Measurements from ENCODE around the gene VCAN. TPM values are rescaled to one million over a fixed set of nuclear protein-coding genes. Genes with fewer than 3 reads are reported as not detected.
A peak's percentile ranks its signal among the peaks of the same experiment; 100 is the strongest.

VCAN gene
- polyA plus RNA-seq, 2 of the 4 experiments (the other 2 are of a cell fraction), result 26.0 to 42.0 TPM

GRCh38 chr5:83562791-83563557 is 91.4 kb downstream of the VCAN start:
- Histone ChIP-seq H3K27ac (peak overlapping the region; percentile 53 to 54; a peak in 5 of 6 replicates), H3K9me3 (peaks cover 14% of the 10 kb centered on the region), H3K4me2 (peak overlapping the region; percentile 61; the same call in 2 of the 3 replicates), H3K4me3 (no peak overlapping the region), H3K4me1 (peaks cover 40% of the 10 kb centered on the region)
- POLR2A ChIA-PET, result no interaction called here
- TF ChIP-seq CTCF (IDR thresholded peaks at IDR 0.05) (no peak), ESRRA (IDR thresholded peaks at IDR 0.05; ENCODE audit: borderline replicate concordance, low read length) (no peak), GATA3 (IDR thresholded peaks at IDR 0.05; ENCODE audit: borderline replicate concordance) (no peak), HDAC2 (IDR thresholded peaks at IDR 0.05) (no peak), BCL3 (IDR thresholded peaks at IDR 0.05) (no peak), HES2 (IDR thresholded peaks at IDR 0.05) (no peak), ZSCAN20 (CRISPR knock-in tag; IDR thresholded peaks at IDR 0.05) (no peak), HOXB5 (CRISPR knock-in tag; IDR thresholded peaks at IDR 0.05) (no peak), JUN (IDR thresholded peaks at IDR 0.05) (no peak), FOXS1 (CRISPR knock-in tag; IDR thresholded peaks at IDR 0.05) (no peak), NPAS2 (CRISPR knock-in tag; IDR thresholded peaks at IDR 0.05; ENCODE audit: borderline replicate concordance) (no peak), FOSB (CRISPR knock-in tag; IDR thresholded peaks at IDR 0.05) (no peak)
- CTCF ChIA-PET, result interaction anchor here (0.6 to 4.0 kb wide), 13 partner anchors 11 to 1708 kb away, joined by 3 to 36 read pairs (median 4); no protein-coding TSS in a partner anchor
- FAIRE-seq (no peak), DNase-seq (ENCODE audit: low read depth in 1 of 2, low spot score in 1 of 2) (no peak), ATAC-seq (no peak)
- WGBS (ENCODE audit: missing lambda C conversion rate), result 68% methylated on average over 5 of the region's 5 CpGs

- Histone ChIP-seq H3K9me3 (peaks cover 14% of the 10 kb centered on the region), H3K4me2 (peak overlapping the region; percentile 61), H3K4me3 (no peak overlapping the region), H3K4me1 (peaks cover 33% of the 10 kb centered on the region), H3K27ac (peak overlapping the region; percentile 53 to 54; a peak in 5 of 6 replicates)
- WGBS (ENCODE audit: missing lambda C conversion rate), result 15% methylated on average over 7 of the region's 7 CpGs
- CTCF ChIA-PET, result interaction anchor here (0.6 to 4.0 kb wide), 13 partner anchors 11 to 1707 kb away, joined by 3 to 36 read pairs (median 3); no protein-coding TSS in a partner anchor
- ATAC-seq (no peak), DNase-seq (ENCODE audit: low read depth in 1 of 2, low spot score in 1 of 2) (no peak), FAIRE-seq (no peak)
- POLR2A ChIA-PET, result no interaction called here
- peak; percentile 23 to 53; a peak in 1 of 5 replicates for TF ChIP-seq EP300 (IDR thresholded peaks at IDR 0.05)
- no peak for TF ChIP-seq EHMT2 (IDR thresholded peaks at IDR 0.05; ENCODE audit: low read depth)
- no peak; the same call in 2 of the 3 replicates for TF ChIP-seq BCL3 (IDR thresholded peaks at IDR 0.05)
- no peak for TF ChIP-seq CHD4 (IDR thresholded peaks at IDR 0.05; ENCODE audit: borderline replicate concordance)
- no peak for TF ChIP-seq BHLHE40 (IDR thresholded peaks at IDR 0.05; ENCODE audit: low read depth, low read length)
- no peak for TF ChIP-seq CHD2 (IDR thresholded peaks at IDR 0.05; ENCODE audit: low read length, partially characterized antibody)
- TF ChIP-seq TP53 (CRISPR knock-in tag; IDR thresholded peaks at IDR 0.05), result no peak
- TF ChIP-seq CEBPB (IDR thresholded peaks at IDR 0.05), result peak in 1 of 2 experiments; percentile 45; a peak in 2 of 4 replicates
- TF ChIP-seq FOSB (CRISPR knock-in tag; IDR thresholded peaks at IDR 0.05), result no peak
- no peak for TF ChIP-seq ZNF302 (CRISPR knock-in tag; IDR thresholded peaks at IDR 0.05)
- no peak for TF ChIP-seq NFE2L2 (conservative IDR thresholded peaks at IDR 0.05; ENCODE audit: low read length)
- no peak for TF ChIP-seq RAD21 (conservative IDR thresholded peaks at IDR 0.05 in 1 of 2, IDR thresholded peaks at IDR 0.05 in 1 of 2)
- no peak for TF ChIP-seq RCOR1 (IDR thresholded peaks at IDR 0.05; ENCODE audit: low read depth, low read length)
- no peak for TF ChIP-seq HES2 (IDR thresholded peaks at IDR 0.05)
- TF ChIP-seq HOXB5 (CRISPR knock-in tag; IDR thresholded peaks at IDR 0.05), result no peak
- TF ChIP-seq JUNB (IDR thresholded peaks at IDR 0.05), result peak; percentile 52; the same call in 1 of the 2 replicates
- no peak for TF ChIP-seq TFCP2L1 (CRISPR knock-in tag; IDR thresholded peaks at IDR 0.05)
- no peak for TF ChIP-seq ATOH8 (CRISPR knock-in tag; IDR thresholded peaks at IDR 0.05; ENCODE audit: low read depth)
- TF ChIP-seq FOSL2 (IDR thresholded peaks at IDR 0.05), result no peak
- TF ChIP-seq FOSL2 (CRISPR knock-in tag; IDR thresholded peaks at IDR 0.05), result 0 out of 2 replicates have a peak, but pooled peaks have one; percentile 18
- TF ChIP-seq CTCF (IDR thresholded peaks at IDR 0.05), result no peak
- peak; percentile 58 for TF ChIP-seq GATA3 (IDR thresholded peaks at IDR 0.05; ENCODE audit: borderline replicate concordance)
Measured at GRCh38 chr5:83563631-83564030, 92.1 kb downstream of the VCAN start.
